ENCODE data around the gene TFG.

- no peak for TF ChIP-seq CTCF (IDR thresholded peaks at IDR 0.05)
- TF ChIP-seq POLR2A (IDR thresholded peaks at IDR 0.05): no peak
Measured at GRCh38 chr3:100746092-100746491, 36.8 kb downstream of the TFG start.

All from body of pancreas (tissue), 4 donors.